ENCODE data around the gene HTR4. TPM values are rescaled to one million over a fixed set of nuclear protein-coding genes. Genes with fewer than 3 reads are reported as not detected.
"Not testable (repeated sequence)": the region's sequence is repeated elsewhere in the genome, so short reads cannot be mapped to it uniquely, and the experiment has no call there.

The HTR4 gene
- total RNA-seq, 2 donors from 2014 or later: not detected

GRCh38 chr5:148539851-148540250 lies 114.5 kb downstream of the HTR4 start:
- Mint-ChIP-seq H3K4me1 (peaks cover 2% of the 10 kb centered on the region), H3K27me3 (ENCODE audit: insufficient read depth) (peaks cover 13% of the 10 kb centered on the region), H3K9me3 (peaks cover 11% of the 10 kb centered on the region), H3K27ac (no peak overlapping the region), H3K36me3 (ENCODE audit: low read depth) (no peaks in the 10 kb centered on the region), H3K4me3 (no peak overlapping the region)
- H3K27ac ChIP-seq (ENCODE audit: low read depth, low read length): no peak overlapping the region
- TF ChIP-seq CTCF (conservative IDR thresholded peaks at IDR 0.05): no peak
- WGBS, 2 experiments (ENCODE audit: insufficient coverage in 1 of 2, insufficient read length in 1 of 2): 92 to 94% methylated on average over 4 to 6 of the region's 6 CpGs
- DNase-seq: no peak
- no peak overlapping the region for H3K9ac ChIP-seq (ENCODE audit: extremely low read depth, low read length, poor library complexity, severe bottlenecking)
- H3K4me3 ChIP-seq (ENCODE audit: low read length): no peak overlapping the region
- no peaks in the 10 kb centered on the region for H3K27me3 ChIP-seq (ENCODE audit: control insufficient read depth, insufficient read depth, low read length, poor library complexity, severe bottlenecking)
- no peaks in the 10 kb centered on the region for H3K36me3 ChIP-seq (ENCODE audit: control insufficient read depth, insufficient read depth, low read length)
- no peaks in the 10 kb centered on the region for H3K4me1 ChIP-seq (ENCODE audit: control insufficient read depth, insufficient read depth, low read length)
- H3K9me3 ChIP-seq (ENCODE audit: control insufficient read depth, low read length): peaks cover 19% of the 10 kb centered on the region

- Mint-ChIP-seq H3K4me1 (peaks cover 2% of the 10 kb centered on the region), H3K27ac (no peak overlapping the region), H3K27me3 (ENCODE audit: insufficient read depth) (peaks cover 15% of the 10 kb centered on the region), H3K9me3 (peaks cover 21% of the 10 kb centered on the region), H3K4me3 (no peak overlapping the region), H3K36me3 (ENCODE audit: low read depth) (peaks cover 2% of the 10 kb centered on the region)
- Histone ChIP-seq H3K9ac (ENCODE audit: extremely low read depth, low read length, poor library complexity, severe bottlenecking) (no peak overlapping the region), H3K36me3 (ENCODE audit: control insufficient read depth, insufficient read depth, low read length) (no peaks in the 10 kb centered on the region), H3K27me3 (ENCODE audit: control insufficient read depth, insufficient read depth, low read length, poor library complexity, severe bottlenecking) (no peaks in the 10 kb centered on the region), H3K4me3 (ENCODE audit: low read length) (no peak overlapping the region), H3K27ac (ENCODE audit: low read depth, low read length) (no peak overlapping the region), H3K9me3 (ENCODE audit: control insufficient read depth, low read length) (peaks cover 29% of the 10 kb centered on the region), H3K4me1 (ENCODE audit: control insufficient read depth, insufficient read depth, low read length) (no peaks in the 10 kb centered on the region)
- 93 to 100% methylated on average over 1 of the region's 1 CpG for WGBS, 2 experiments (ENCODE audit: insufficient coverage in 1 of 2, insufficient read length in 1 of 2)
- DNase-seq: no peak
- no peak for TF ChIP-seq CTCF (conservative IDR thresholded peaks at IDR 0.05)
Measured at GRCh38 chr5:148535190-148535589, 119.1 kb downstream of the HTR4 start.

- no peak overlapping the region for H3K4me3 ChIP-seq (ENCODE audit: low read length)
- peaks cover 43% of the 10 kb centered on the region for H3K9me3 ChIP-seq (ENCODE audit: control insufficient read depth, low read length)
- no peak for DNase-seq
- Mint-ChIP-seq H3K36me3 (ENCODE audit: low read depth) (peaks cover 2% of the 10 kb centered on the region), H3K27me3 (ENCODE audit: insufficient read depth) (peaks cover 15% of the 10 kb centered on the region), H3K9me3 (peaks cover 25% of the 10 kb centered on the region), H3K27ac (no peak overlapping the region), H3K4me3 (no peak overlapping the region), H3K4me1 (peaks cover 2% of the 10 kb centered on the region)
- no peaks in the 10 kb centered on the region for H3K4me1 ChIP-seq (ENCODE audit: control insufficient read depth, insufficient read depth, low read length)
- H3K9ac ChIP-seq (ENCODE audit: extremely low read depth, low read length, poor library complexity, severe bottlenecking): no peak overlapping the region
- H3K27ac ChIP-seq (ENCODE audit: low read depth, low read length): no peak overlapping the region
- 82 to 87% methylated on average over 4 to 5 of the region's 5 CpGs for WGBS, 2 experiments (ENCODE audit: insufficient coverage in 1 of 2, insufficient read length in 1 of 2)
- TF ChIP-seq CTCF (conservative IDR thresholded peaks at IDR 0.05): no peak
- H3K36me3 ChIP-seq (ENCODE audit: control insufficient read depth, insufficient read depth, low read length): no peaks in the 10 kb centered on the region
- H3K27me3 ChIP-seq (ENCODE audit: control insufficient read depth, insufficient read depth, low read length, poor library complexity, severe bottlenecking): no peaks in the 10 kb centered on the region
Measured at GRCh38 chr5:148532969-148533670, 121.2 kb downstream of the HTR4 start.

GRCh38 chr5:148529450-148529849 lies 124.9 kb downstream of the HTR4 start:
- H3K36me3 Mint-ChIP-seq (ENCODE audit: low read depth); H3K4me3 ChIP-seq (ENCODE audit: low read length); H3K4me3 Mint-ChIP-seq; H3K4me1 ChIP-seq (ENCODE audit: control insufficient read depth, insufficient read depth, low read length); H3K27me3 ChIP-seq (ENCODE audit: control insufficient read depth, insufficient read depth, low read length, poor library complexity, severe bottlenecking); H3K27ac ChIP-seq (ENCODE audit: low read depth, low read length); H3K36me3 ChIP-seq (ENCODE audit: control insufficient read depth, insufficient read depth, low read length); H3K27ac Mint-ChIP-seq; H3K27me3 Mint-ChIP-seq (ENCODE audit: insufficient read depth); H3K4me1 Mint-ChIP-seq; H3K9ac ChIP-seq (ENCODE audit: extremely low read depth, low read length, poor library complexity, severe bottlenecking); DNase-seq: not testable (repeated sequence)
- peaks cover 25% of the 10 kb centered on the region for H3K9me3 Mint-ChIP-seq
- WGBS, 2 experiments (ENCODE audit: insufficient coverage in 1 of 2, insufficient read length in 1 of 2): 86 to 89% methylated on average over 1 to 2 of the region's 2 CpGs
- H3K9me3 ChIP-seq (ENCODE audit: control insufficient read depth, low read length): peaks cover 29% of the 10 kb centered on the region

Data from endodermal cell (in vitro differentiated cells).